RWPE2 (cell line): ENCODE measurements around the gene FBXO9.
A peak's percentile ranks its signal among the peaks of the same experiment; 100 is the strongest.

Experiments used
- ATAC-seq: fragments of 200-7000 bp; cut with Tn5 transposase; 3 replicates; pipeline ENCODE4 v1.9.1; 2021; ENCODE audit warnings: low read depth
- DNase-seq: peaks from one replicate; pipeline ENCODE4 v3.0.0-alpha.2; 2020; ENCODE audit warnings: low spot score
- H3K27ac ChIP-seq: fragments of 450-650 bp; 2 replicates; pipeline ENCODE4 v1.5.1; 2017; ENCODE audit warnings: mild to moderate bottlenecking; ENCODE audit not compliant: poor library complexity, severe bottlenecking
- H3K27me3 ChIP-seq: fragments of 250-450 bp; sonication (Bioruptor Pico); 2 replicates; pipeline ENCODE4 v1.5.1; 2021; ENCODE audit warnings: mild to moderate bottlenecking, moderate library complexity; ENCODE audit not compliant: insufficient read depth, poor library complexity, severe bottlenecking
- H3K36me3 ChIP-seq: fragments of 250-450 bp; sonication (Bioruptor Pico); 2 replicates; pipeline ENCODE4 v1.5.1; 2020; ENCODE audit warnings: low read depth, mild to moderate bottlenecking, moderate library complexity
- H3K4me1 ChIP-seq: fragments of 250-450 bp; sonication (Bioruptor Pico); 2 replicates; pipeline ENCODE4 v1.5.1; 2021; ENCODE audit warnings: mild to moderate bottlenecking, moderate library complexity; ENCODE audit not compliant: insufficient read depth, poor library complexity, severe bottlenecking
- H3K4me3 ChIP-seq: fragments of 250-450 bp; sonication (Bioruptor Pico); 2 replicates; pipeline ENCODE4 v1.5.1; 2021; ENCODE audit warnings: mild to moderate bottlenecking, moderate library complexity; ENCODE audit not compliant: severe bottlenecking
- H3K9me3 ChIP-seq: fragments of 250-450 bp; sonication (Bioruptor Pico); 2 replicates; pipeline ENCODE4 v1.5.1; 2021; ENCODE audit warnings: mild to moderate bottlenecking, moderate library complexity; ENCODE audit not compliant: severe bottlenecking
- CTCF ChIP-seq: fragments of 450-650 bp; IDR thresholded peaks from one replicate; pipeline ENCODE4 v1.5.1; 2017; ENCODE audit warnings: mild to moderate bottlenecking, moderate library complexity; ENCODE audit not compliant: poor library complexity, severe bottlenecking

Gene FBXO9

GRCh38 chr6:53065266-53066076 is at the start of gene FBXO9:
Gene FBXO9 (plus strand): TSS chr6:53065404. CDS start chr6:53065790, 386 bp downstream.
- H3K9me3 ChIP-seq: no peaks in the 10 kb centered on the region
- peak; percentile 59 for DNase-seq
- H3K4me1 ChIP-seq: peaks cover 15% of the 10 kb centered on the region
- no peak for TF ChIP-seq CTCF
- H3K27me3 ChIP-seq: no peaks in the 10 kb centered on the region
- peak; percentile 46 for ATAC-seq
- peak within 1 kb of the TSS; percentile 64 for H3K27ac ChIP-seq
- peak within 1 kb of the TSS; percentile 95 for H3K4me3 ChIP-seq
- peaks cover 30% of the 10 kb centered on the region for H3K36me3 ChIP-seq

GRCh38 chr6:53015486-53015885 is 49.7 kb upstream of the FBXO9 start:
- no peak for ATAC-seq
- Histone ChIP-seq H3K27me3 (no peaks in the 10 kb centered on the region), H3K4me3 (no peak overlapping the region), H3K4me1 (no peaks in the 10 kb centered on the region), H3K36me3 (peaks cover 25% of the 10 kb centered on the region), H3K27ac (no peak overlapping the region), H3K9me3 (no peaks in the 10 kb centered on the region)
- no peak for DNase-seq
- TF ChIP-seq CTCF: no peak

GRCh38 chr6:53018446-53018845 is 46.8 kb upstream of the FBXO9 start:
- no peak for ATAC-seq
- no peak for TF ChIP-seq CTCF
- H3K36me3 ChIP-seq: peaks cover 6% of the 10 kb centered on the region; the same call in 1 of the 2 replicates
- no peak overlapping the region for H3K4me3 ChIP-seq
- no peaks in the 10 kb centered on the region for H3K27me3 ChIP-seq
- no peaks in the 10 kb centered on the region for H3K9me3 ChIP-seq
- H3K27ac ChIP-seq: no peak overlapping the region
- DNase-seq: no peak
- no peaks in the 10 kb centered on the region for H3K4me1 ChIP-seq

GRCh38 chr6:53020005-53020744 is 45.0 kb upstream of the FBXO9 start:
- ATAC-seq (no peak), DNase-seq (no peak)
- H3K27ac ChIP-seq: no peak overlapping the region
- H3K36me3 ChIP-seq: peaks cover 6% of the 10 kb centered on the region; the same call in 1 of the 2 replicates
- TF ChIP-seq CTCF: no peak
- no peaks in the 10 kb centered on the region for H3K27me3 ChIP-seq
- H3K4me3 ChIP-seq: no peak overlapping the region
- H3K4me1 ChIP-seq: no peaks in the 10 kb centered on the region
- no peaks in the 10 kb centered on the region for H3K9me3 ChIP-seq

- Histone ChIP-seq H3K36me3 (no peaks in the 10 kb centered on the region), H3K4me3 (no peak overlapping the region), H3K27ac (no peak overlapping the region), H3K4me1 (no peaks in the 10 kb centered on the region), H3K27me3 (no peaks in the 10 kb centered on the region), H3K9me3 (no peaks in the 10 kb centered on the region)
- no peak for ATAC-seq
- no peak for TF ChIP-seq CTCF
- DNase-seq: no peak
Observed at GRCh38 chr6:53023323-53023722, 41.9 kb upstream of the FBXO9 start.
